GM18505 (cell line): Measurements from ENCODE around the gene ING4.
"Not testable (repeated sequence)": the region's sequence is repeated elsewhere in the genome, so short reads cannot be mapped to it uniquely, and the experiment has no call there.

Experiments
- ATAC-seq: cut with Tn5 transposase; IDR thresholded peaks from one replicate; pipeline ENCODE4 v1.9.1; 2021; ENCODE audit not compliant: unreplicated experiment
- POLR2A ChIP-seq: IDR thresholded peaks from 4 replicates; pipeline ENCODE4 v1.6.1; 2011; ENCODE audit warnings: borderline replicate concordance; ENCODE audit not compliant: insufficient read depth, insufficient read length; ENCODE audit errors: extremely low read depth

ING4 gene

DNA sequence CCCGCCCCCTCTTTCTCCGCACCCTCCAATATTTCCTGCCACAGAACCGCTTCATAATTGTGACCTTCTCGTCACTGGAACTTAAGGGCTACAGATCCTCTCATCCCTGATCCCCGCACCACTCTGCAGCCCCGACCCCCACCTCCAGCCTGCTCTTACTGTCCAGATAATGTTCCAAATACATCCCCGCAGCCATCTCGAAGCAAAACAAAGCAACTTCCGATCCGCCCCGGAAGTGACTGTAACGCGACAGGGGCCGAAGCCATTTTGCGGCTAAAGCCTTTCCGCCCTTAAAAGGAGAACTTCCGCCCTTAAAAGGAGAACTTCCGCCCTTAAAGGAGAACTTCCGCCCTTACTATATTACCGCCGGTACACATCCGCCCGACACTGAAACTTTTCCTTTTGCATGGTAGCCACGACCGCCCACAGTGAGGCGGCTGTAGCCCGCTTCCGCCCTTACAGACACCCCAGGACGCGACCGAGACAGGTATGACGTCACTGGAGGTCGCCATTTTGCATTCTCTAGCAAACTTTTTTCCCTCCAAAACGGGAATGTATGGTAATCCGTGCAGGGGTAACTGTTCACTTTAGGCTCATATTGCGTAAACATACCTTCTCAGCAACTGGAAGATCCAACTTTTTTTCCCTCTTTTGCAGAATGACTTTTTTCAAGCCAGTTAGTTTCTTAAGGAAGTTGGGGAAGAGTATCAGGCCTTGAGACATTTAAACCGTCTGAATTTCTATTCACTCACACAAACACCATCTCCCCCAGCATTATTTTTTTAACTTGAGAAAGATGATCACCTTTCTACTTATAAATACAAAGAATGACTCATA is at the start of gene ING4:
TSS of gene ING4 (minus strand) at position 214 of the 837 bp plus-strand sequence. CDS start at position 196, 18 bp downstream.
- ATAC-seq, result peak; percentile 97
- peak; percentile 69 for TF ChIP-seq POLR2A

GRCh38 chr12:6708960-6709394 is 46.1 kb upstream of the ING4 start:
- no peak for TF ChIP-seq POLR2A
- ATAC-seq, result no peak

DNA sequence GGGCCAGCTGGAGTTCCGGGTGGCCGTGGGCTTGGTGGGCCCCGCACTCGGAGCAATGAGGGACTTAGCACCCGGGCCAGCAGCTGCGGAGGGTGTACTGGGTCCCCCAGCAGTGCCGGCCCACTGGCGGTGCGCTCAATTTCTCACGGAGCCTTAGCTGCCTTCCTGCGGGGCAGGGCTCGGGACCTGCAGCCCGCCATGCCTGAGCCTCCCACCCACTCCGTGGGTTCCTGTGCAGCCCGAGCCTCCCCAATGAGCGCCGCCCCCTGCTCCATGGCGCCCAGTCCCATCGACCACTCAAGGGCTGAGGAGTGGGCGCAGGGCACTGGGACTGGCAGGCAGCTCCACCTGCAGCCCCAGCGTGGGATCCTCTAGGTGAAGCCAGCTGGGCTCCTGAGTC is 45.4 kb upstream of the ING4 start:
- not testable (repeated sequence) for ATAC-seq

DNA sequence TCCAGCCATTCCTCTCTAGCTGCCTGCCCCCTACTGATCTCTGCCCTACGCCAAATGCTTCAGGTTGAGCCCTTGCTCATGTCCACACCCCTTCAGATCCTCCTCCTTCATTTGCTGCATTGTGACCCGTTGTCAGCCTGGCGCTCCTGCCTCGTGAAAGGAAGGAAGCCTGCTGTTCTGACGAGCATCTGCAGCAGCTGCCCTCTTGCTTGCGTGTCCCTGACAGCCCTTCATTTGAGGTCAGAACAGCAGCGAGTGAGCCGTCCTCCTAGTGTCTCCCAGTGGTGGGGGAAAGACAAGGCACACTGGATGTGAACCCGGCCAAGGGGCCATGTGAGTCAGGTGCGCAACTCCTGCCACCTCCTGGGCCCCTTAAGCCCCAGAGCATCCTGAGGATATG is 40.7 kb upstream of the ING4 start:
- no peak for ATAC-seq
- no peak for TF ChIP-seq POLR2A

- no peak for ATAC-seq
- no peak for TF ChIP-seq POLR2A
These were observed 38.3 kb upstream of the ING4 start for GRCh38 chr12:6701078-6701768.

DNA sequence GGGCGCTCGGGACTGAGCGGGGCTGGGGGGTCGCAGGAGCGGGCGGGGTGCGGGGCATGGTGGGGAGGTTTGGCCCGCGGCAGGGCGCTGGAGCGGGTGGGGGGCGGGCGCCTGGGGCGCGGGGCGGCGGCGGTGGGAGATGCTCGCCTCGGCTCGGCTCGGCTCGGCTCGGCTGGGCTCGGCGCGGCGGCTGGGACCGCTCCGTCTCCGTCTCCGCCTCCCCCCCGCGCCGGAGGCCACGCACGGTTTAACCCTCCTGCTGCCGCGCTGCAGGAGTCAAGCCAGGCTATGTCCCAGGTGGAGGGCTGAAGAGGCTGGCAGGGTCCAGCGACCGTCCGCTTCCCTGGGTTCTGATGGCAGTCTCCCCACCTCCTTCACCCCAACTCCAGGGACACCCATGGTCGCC is 37.7 kb upstream of the ING4 start, which contains the start of gene PIANP:
TSS of gene PIANP (minus strand) at position 170 of the 406 bp plus-strand sequence. CDS start 2,754 bp downstream, outside the sequence.
- ATAC-seq, result no peak
- no peak for TF ChIP-seq POLR2A

DNA sequence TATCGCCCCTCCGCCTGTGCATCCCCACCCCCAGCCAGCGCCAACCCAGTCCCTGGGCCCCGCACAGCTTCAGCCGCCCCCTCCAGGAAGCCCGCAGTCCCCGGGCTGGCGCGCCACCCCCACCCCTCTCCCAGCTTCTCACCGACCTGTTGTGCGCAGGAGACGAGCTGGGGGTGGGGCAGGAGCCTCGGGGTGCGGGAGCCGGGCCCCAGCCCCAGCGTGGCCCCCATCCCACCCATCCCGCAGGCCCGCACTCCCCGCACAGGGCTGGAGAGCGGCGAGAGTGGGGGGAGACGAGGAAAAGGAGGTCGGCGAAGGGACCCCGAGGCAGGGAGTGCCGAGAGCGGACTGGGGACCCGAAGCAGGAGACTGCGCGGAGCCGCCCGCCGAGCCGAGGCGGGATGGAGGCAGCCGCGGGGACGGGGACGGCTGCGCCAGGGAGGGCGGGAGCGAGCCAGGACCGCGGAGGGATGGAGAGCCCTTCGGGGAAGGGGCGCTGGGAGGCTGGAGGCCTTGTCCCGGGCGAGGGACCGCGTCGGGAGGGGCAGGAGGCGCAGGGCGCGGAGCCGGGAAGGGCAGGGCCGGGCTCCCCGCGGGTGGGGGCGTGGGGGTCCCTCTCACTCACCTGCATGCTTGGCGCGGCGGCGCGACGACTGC is 37.2 kb upstream of the ING4 start:
- no peak for TF ChIP-seq POLR2A
- no peak for ATAC-seq

DNA sequence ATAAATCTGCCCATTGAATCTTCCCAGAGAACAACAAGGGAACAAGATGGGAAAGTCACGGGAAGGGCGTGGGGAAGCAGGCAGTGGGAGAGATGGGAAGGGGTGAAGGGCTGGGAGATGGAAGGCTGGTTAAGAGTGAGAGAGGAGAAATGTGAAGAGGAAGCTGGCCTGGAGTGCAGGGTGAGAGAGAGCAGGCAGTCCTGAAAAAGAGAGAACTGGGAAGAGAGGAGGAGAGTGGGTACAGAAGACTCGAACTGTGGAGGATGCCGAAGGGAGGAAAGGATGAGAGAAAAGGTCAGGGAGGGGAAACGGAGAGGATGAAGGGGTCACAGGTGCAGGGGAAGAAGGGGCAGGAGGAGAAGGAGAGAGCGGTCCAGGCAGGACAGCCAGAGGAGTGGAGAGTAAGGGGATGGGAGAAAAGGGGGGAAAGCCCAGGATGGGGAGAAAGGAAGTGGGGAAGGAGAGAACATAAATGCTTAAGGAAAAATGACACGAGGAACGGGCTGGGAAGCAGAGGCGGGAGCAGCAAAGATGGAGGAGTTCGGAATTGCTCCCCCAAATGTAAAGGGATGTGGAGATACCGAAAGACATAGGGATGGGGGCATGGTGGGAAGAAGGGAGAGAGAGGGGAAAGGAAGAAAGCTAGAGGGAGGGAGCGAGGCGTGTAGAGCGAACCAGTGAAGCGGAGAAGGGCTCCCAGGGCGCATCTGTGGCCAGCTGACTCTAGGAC is 36.5 kb upstream of the ING4 start:
- no peak for ATAC-seq
- TF ChIP-seq POLR2A, result no peak

GRCh38 chr12:6698352-6699046 is 35.6 kb upstream of the ING4 start:
- TF ChIP-seq POLR2A, result no peak

DNA sequence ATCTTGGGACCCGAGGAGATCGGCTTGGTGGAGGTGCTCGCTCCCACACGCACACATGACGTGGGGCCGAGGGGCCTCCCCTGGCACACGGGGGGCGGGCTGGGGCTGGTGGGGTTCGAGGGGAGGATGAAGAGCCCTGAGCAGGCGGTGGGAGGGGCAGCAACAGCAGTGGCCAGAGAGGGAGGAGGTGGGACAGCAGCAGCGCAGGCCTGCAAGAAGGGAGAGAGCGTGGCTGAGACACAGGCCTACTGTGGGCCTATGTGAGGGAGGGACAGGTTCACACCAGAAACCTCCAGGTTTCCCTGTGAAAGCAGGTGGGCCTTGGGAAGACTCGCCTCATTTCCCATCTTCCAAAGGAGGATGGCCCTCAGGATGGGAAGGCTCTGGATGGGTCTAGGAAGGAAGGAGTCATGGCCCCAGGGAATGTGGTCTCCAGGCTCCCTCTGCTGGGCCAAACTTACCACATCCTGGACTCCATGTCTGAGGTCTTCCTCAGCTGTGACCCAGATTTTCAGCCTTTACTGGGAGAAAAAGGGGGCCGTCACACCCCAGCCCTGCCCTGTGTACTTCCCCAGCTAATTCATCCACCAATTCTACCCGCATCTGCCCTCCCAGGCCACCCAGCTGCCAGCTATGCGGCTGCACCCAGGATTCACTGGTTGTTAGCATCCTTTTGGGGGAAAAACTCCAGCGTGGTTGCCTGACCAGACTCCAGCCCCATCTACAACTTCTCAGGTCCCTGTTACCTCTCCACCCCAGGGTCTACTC is 34.8 kb upstream of the ING4 start:
- no peak for TF ChIP-seq POLR2A
- ATAC-seq, result no peak

More at GRCh38 chr12:6698352-6699046, 35.6 kb upstream of the ING4 start:
- no peak for ATAC-seq

DNA sequence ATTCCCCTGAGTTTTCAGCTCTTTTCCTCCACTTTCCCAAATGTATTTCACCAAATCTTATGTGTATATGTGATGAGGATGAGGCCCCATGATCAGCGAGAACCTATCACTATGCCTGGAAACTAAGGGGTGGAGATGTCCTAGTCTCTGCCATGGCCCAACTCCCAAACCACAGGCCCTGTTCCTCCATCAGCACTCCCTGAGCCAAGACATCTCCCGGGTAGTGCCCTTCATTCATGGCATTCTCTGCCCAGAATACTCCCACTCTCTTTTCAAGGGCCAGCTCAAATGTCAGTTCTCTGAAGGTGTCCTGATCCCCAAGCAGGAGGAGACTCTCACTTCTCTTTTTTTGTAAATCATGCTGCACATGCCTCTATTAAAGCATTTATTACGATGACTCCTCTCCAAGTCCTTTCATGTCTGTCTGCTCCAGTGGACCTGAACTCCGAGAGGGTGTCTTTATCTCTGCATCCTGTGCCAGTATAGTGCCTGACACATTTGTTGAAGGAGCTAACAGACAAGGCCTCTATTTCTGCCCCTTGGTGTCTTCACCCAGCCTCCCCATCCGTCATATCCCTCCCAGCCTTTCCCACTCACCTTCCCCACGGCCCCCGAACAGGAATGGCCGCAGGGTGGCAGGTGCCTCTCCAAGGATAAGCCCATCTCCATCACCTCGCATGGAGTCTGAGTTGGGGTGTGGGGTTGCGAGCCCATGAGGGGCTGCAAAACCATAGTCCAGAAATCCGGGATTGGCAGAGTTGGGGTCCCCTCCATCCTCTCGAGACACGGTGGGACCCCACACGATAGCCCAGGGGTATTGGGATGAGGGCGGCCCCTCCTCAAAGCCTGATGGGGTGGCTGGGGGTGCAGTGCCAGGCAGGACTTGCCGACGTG is 34.0 kb upstream of the ING4 start:
- no peak for TF ChIP-seq POLR2A
- peak; percentile 53 for ATAC-seq
